ENCODE measurements around the gene ADAMTS2. TPM values are rescaled to one million over a fixed set of nuclear protein-coding genes. Genes with fewer than 3 reads are reported as not detected.

Gene ADAMTS2
- total RNA-seq, 1 donor from 2014 or later: 93.2 TPM

GRCh38 chr5:179370490-179371120, 25.3 kb upstream of the ADAMTS2 start:
- H3K36me3 Mint-ChIP-seq (ENCODE audit: low read depth): peaks cover 4% of the 10 kb centered on the region
- H3K4me1 Mint-ChIP-seq (ENCODE audit: low read depth): peaks cover 5% of the 10 kb centered on the region
- no peak for TF ChIP-seq CTCF (IDR thresholded peaks at IDR 0.05)
- DNase-seq (ENCODE audit: low spot score): peak; percentile 87
- H3K9me3 Mint-ChIP-seq (ENCODE audit: low read depth): no peaks in the 10 kb centered on the region
- peaks cover 4% of the 10 kb centered on the region for H3K27me3 Mint-ChIP-seq (ENCODE audit: low read depth)
- H3K4me3 Mint-ChIP-seq (ENCODE audit: unreplicated experiment): no peak overlapping the region
- no peak overlapping the region for H3K27ac Mint-ChIP-seq (ENCODE audit: unreplicated experiment)

GRCh38 chr5:179369530-179369884, 24.2 kb upstream of the ADAMTS2 start:
- H3K9me3 Mint-ChIP-seq (ENCODE audit: low read depth): no peaks in the 10 kb centered on the region
- TF ChIP-seq CTCF (IDR thresholded peaks at IDR 0.05): no peak
- H3K27me3 Mint-ChIP-seq (ENCODE audit: low read depth): peaks cover 4% of the 10 kb centered on the region
- DNase-seq (ENCODE audit: low spot score): peak; percentile 27
- H3K4me3 Mint-ChIP-seq (ENCODE audit: unreplicated experiment): no peak overlapping the region
- no peaks in the 10 kb centered on the region for H3K4me1 Mint-ChIP-seq (ENCODE audit: low read depth)
- H3K36me3 Mint-ChIP-seq (ENCODE audit: low read depth): peaks cover 4% of the 10 kb centered on the region
- no peak overlapping the region for H3K27ac Mint-ChIP-seq (ENCODE audit: unreplicated experiment)

DNA sequence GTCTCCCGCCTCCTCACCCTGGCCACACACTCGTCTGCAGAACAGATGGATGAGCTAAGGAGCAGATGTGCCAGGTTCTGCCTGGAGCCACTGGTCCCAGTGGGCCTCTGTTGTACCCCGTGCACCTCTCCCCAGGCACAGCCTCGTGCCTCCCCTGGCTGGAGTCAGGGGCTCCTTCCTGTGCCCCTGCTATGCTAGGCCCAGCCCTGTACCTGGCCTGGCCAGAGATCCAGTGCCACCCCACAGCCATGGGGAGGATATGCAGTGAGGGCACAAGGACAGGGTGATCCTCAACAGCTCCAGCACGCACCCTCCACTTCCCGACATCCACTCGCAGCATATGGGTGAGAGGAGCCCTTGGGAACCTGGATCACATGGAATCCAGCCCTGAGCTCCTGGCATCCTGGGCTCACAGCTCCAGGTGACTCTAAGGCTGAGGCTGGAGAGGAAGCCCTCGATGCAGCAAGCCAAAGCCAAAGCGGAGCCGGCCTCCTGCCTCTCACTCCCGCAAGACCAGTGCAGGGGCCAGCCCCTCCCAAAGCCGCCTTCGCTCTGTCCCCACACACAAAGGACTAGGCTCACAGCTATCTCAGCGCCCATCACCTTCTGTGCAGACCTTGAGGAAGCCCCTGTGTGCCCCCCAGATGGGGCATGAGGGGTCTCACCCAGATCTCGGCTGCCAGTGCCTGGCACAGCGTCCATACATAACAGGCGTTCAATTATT, 23.7 kb upstream of the ADAMTS2 start:
- no peak for TF ChIP-seq CTCF (IDR thresholded peaks at IDR 0.05)
- no peak overlapping the region for H3K4me3 Mint-ChIP-seq (ENCODE audit: unreplicated experiment)
- no peaks in the 10 kb centered on the region for H3K4me1 Mint-ChIP-seq (ENCODE audit: low read depth)
- no peaks in the 10 kb centered on the region for H3K9me3 Mint-ChIP-seq (ENCODE audit: low read depth)
- H3K36me3 Mint-ChIP-seq (ENCODE audit: low read depth): peaks cover 2% of the 10 kb centered on the region
- no peak overlapping the region for H3K27ac Mint-ChIP-seq (ENCODE audit: unreplicated experiment)
- peak; percentile 77 for DNase-seq (ENCODE audit: low spot score)
- H3K27me3 Mint-ChIP-seq (ENCODE audit: low read depth): peaks cover 4% of the 10 kb centered on the region

GRCh38 chr5:179368126-179368805, 23.0 kb upstream of the ADAMTS2 start:
- peak; percentile 72 for DNase-seq (ENCODE audit: low spot score)
- no peaks in the 10 kb centered on the region for H3K4me1 Mint-ChIP-seq (ENCODE audit: low read depth)
- peaks cover 4% of the 10 kb centered on the region for H3K27me3 Mint-ChIP-seq (ENCODE audit: low read depth)
- H3K36me3 Mint-ChIP-seq (ENCODE audit: low read depth): no peaks in the 10 kb centered on the region
- no peak overlapping the region for H3K27ac Mint-ChIP-seq (ENCODE audit: unreplicated experiment)
- H3K4me3 Mint-ChIP-seq (ENCODE audit: unreplicated experiment): no peak overlapping the region
- H3K9me3 Mint-ChIP-seq (ENCODE audit: low read depth): no peaks in the 10 kb centered on the region
- no peak for TF ChIP-seq CTCF (IDR thresholded peaks at IDR 0.05)

DNA sequence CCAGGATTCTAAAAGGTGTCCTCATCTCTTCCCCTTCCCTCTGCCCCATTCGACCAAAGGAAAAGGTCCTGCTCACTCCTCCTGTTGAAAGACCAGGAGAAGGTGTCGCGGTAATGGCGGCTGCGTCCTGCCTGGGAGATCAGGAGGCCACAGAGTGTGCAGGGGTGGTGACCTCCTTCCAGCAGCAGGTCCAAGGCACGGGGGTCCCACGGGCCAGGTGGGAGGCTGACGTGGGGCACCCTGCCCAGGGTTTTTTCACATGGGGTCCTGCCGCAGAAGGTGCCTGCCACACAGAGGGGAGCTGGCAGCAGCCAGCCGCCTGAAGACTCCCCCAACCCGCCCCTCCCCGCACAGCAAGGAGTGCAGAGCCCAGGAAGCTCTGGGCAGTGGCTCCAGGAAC, 22.2 kb upstream of the ADAMTS2 start:
- no peak for TF ChIP-seq CTCF (IDR thresholded peaks at IDR 0.05)
- no peaks in the 10 kb centered on the region for H3K9me3 Mint-ChIP-seq (ENCODE audit: low read depth)
- peaks cover 4% of the 10 kb centered on the region for H3K27me3 Mint-ChIP-seq (ENCODE audit: low read depth)
- H3K4me3 Mint-ChIP-seq (ENCODE audit: unreplicated experiment): no peak overlapping the region
- DNase-seq (ENCODE audit: low spot score): peak; percentile 63
- H3K36me3 Mint-ChIP-seq (ENCODE audit: low read depth): no peaks in the 10 kb centered on the region
- no peaks in the 10 kb centered on the region for H3K4me1 Mint-ChIP-seq (ENCODE audit: low read depth)
- no peak overlapping the region for H3K27ac Mint-ChIP-seq (ENCODE audit: unreplicated experiment)
